Activated CD8-positive, alpha-beta memory T cell treated with anti-CD3 and anti-CD28 coated beads for 36 hours (primary cell): Measurements from ENCODE around the gene XYLT1. TPM values are rescaled to one million over a fixed set of nuclear protein-coding genes. Genes with fewer than 3 reads are reported as not detected.

ENCODE experiments used
- CTCF ChIA-PET: fragments of 350-600 bp; sonication (Branson Sonifier 250); formaldehyde crosslinking; loops from one replicate; lab custom pipeline; 2021; ENCODE audit warnings: antibody characterized with exemption; lab: Charles Lee
- POLR2A ChIA-PET: fragments of 350-600 bp; sonication (Branson Sonifier 250); formaldehyde crosslinking; loops from one replicate; lab custom pipeline; 2021; ENCODE audit warnings: antibody characterized with exemption; lab: Charles Lee
- total RNA-seq, 2 experiments: library from RNA; stranded (reverse); gene quantifications; one replicate each; pipeline ENCODE4 v1.2.3, GENCODE V29; 2021

Gene XYLT1
- total RNA-seq, 2 experiments from 2014 or later: 4.9 to 5.2 TPM

DNA sequence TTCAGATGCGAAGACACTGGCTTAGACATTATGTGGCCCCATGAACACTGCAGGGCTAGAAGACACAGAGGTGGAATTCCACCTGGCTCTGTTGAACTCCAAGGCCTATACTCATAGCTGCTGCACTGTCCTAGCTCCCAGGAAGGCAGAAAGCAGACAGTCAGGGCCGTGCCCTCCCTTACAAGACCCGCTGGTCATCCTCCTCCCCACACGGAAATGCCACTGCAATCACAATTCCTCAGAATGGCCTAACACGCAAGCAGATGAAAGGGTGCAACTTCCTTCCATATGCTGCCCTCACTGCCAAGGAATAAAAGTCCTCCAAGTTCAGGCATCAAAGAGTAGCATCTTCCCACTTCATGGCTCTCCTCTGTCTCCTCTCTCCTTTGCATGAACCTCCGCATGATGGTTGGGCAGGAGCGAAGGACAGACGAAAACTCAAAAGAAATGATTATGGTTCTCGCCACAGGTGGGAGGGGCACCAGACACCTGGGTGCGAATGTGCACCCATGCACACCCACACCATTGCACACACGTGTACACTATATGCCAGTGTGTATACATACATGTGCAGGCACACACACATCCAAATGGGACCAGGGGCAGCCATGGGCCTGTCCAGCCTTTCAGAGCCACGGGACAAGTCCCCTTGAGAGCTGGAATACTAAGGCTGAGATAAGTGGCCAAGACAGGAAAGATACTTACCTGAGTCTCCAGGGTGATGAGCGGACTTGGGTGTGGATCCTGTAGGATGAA is 113.3 kb downstream of the XYLT1 start:
- ChIA-PET CTCF (no interaction called here), POLR2A (no interaction called here)

DNA sequence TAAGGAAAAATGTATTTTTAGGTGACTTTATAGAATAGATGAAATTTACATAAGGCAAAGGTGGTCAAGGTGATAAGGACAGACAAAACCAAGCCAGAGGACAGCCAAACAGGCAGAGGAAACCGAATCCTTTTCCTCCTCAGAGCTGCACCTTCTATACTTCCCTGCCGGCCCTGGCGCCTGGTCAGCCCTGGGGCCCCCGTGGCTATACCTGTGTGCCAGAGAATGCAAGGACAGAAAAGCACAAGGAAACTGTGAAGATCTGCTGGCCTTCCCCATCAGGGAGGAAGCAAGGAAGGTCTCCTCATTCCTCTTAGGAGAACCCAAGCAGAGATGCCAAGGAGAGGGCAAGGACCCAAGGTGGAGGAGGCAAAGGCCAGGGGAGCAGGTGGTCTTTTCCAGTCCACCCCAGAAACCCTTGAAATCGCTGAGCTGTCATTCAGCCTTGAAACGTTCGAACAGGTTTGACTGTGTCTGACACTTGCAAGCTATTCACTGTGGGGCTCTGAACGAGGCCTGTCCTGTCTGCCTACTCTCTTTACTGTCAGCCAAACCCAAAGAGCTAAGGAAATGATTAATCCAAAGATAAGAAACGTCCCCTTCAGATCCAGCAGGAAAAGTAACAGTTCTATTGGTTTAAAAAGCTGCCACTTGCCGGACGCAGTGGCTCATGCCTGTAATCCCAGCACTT is 114.4 kb downstream of the XYLT1 start:
- CTCF ChIA-PET: interaction anchor here (0.7 kb wide), 1 partner anchor 31 kb away, joined by 3 read pairs; no protein-coding TSS in a partner anchor
- POLR2A ChIA-PET: no interaction called here

DNA sequence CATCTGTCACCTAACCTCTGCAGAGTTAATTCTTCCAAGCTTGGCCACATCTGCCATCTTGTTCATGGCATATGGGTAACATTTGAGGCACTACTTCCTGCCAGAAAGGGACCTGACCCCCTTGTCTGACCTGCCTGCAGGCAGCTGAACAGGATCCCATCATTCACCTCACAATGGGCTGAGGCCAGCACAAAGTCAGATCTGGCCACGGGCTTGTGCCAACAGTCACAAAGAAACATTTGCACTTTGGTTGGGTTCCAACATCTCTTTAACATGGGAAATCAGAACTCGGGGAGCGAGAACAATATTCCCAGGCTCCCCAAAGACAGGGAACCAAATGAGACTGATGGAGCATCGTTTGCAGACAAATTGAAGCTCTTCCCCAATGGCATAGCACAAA is 116.1 kb downstream of the XYLT1 start:
- POLR2A ChIA-PET: no interaction called here
- CTCF ChIA-PET: no interaction called here

DNA sequence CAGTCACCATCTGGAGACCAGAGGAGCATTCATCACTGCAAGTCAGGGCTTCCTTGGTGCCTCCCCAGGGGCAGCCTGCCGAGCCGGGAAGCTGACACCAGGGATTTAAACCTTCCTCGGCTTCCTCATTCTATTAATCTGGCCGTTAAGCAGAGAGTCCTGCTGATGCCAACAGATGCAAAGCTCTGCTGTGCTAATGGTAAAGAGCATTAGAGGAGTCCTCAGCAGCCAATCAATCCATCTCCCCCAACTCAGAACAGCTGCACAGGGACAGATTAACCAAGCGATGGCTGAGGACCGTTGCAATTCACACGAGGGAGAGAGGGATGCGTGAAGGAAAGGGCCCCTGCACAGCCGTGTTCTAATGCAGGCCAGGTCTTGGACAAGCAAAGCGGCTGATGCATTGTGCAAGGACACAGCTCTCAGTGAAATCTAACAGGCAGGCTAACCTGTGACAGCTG is 116.6 kb downstream of the XYLT1 start:
- ChIA-PET CTCF (no interaction called here), POLR2A (no interaction called here)

DNA sequence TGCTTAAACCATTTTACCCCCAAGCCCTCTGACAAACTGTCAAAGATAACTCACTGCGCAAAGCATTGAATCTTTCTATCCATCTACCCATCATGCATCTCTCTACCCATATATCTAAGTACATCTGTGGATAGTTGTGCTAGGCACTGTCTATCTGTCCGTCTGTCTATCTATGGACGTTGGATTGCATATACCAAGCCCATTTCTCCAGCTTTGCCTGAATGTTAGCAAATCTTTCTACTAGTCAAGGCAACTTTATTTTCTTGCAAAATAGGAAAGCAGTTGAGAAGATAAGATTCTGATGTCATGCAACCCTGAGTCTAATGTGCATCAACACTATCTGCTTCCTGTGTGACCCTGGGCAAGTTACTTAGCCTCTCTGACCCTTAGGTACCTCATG is 117.2 kb downstream of the XYLT1 start:
- CTCF ChIA-PET: no interaction called here
- POLR2A ChIA-PET: no interaction called here

- POLR2A ChIA-PET: no interaction called here
- CTCF ChIA-PET: no interaction called here
Observed at GRCh38 chr16:17351441-17352035, 119.2 kb downstream of the XYLT1 start.

DNA sequence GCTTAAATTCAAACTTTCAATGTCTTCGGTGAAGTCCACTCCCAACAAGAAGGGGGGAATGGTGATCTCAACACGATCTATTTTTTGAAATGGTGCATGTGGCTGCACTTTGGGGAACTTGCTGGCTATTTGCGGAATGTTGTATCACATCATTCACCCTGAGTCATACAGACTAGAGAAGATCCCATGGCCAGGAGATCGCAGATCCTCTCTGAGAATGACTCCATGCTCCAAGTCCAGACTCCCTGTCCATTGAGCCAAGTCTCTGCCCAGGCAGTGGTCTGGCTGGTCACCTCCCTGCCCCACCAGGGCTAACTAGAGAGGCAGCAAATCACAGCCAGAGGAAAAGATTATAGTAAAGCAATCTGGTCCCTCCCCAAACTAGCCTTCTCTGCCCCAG is 120.6 kb downstream of the XYLT1 start:
- ChIA-PET CTCF (interaction anchor here (1.1 kb wide), 1 partner anchor 10 kb away, joined by 4 read pairs; no protein-coding TSS in a partner anchor), POLR2A (no interaction called here)

GRCh38 chr16:17348826-17349225 is 121.9 kb downstream of the XYLT1 start:
- CTCF ChIA-PET: interaction anchor here (0.8 kb wide), 1 partner anchor 17 kb away, joined by 3 read pairs; no protein-coding TSS in a partner anchor
- POLR2A ChIA-PET: no interaction called here

- ChIA-PET CTCF (interaction anchor here (0.6 to 0.8 kb wide), 2 partner anchors 18 to 1594 kb away, joined by 3 read pairs; no protein-coding TSS in a partner anchor), POLR2A (no interaction called here)
Observed at GRCh38 chr16:17348042-17348783, 122.5 kb downstream of the XYLT1 start.

- ChIA-PET POLR2A (no interaction called here), CTCF (interaction anchor here (0.7 to 0.9 kb wide), 3 partner anchors 12 to 78 kb away, joined by 3 to 4 read pairs (median 3); no protein-coding TSS in a partner anchor)
Observed at GRCh38 chr16:17347624-17348023, 123.1 kb downstream of the XYLT1 start.

DNA sequence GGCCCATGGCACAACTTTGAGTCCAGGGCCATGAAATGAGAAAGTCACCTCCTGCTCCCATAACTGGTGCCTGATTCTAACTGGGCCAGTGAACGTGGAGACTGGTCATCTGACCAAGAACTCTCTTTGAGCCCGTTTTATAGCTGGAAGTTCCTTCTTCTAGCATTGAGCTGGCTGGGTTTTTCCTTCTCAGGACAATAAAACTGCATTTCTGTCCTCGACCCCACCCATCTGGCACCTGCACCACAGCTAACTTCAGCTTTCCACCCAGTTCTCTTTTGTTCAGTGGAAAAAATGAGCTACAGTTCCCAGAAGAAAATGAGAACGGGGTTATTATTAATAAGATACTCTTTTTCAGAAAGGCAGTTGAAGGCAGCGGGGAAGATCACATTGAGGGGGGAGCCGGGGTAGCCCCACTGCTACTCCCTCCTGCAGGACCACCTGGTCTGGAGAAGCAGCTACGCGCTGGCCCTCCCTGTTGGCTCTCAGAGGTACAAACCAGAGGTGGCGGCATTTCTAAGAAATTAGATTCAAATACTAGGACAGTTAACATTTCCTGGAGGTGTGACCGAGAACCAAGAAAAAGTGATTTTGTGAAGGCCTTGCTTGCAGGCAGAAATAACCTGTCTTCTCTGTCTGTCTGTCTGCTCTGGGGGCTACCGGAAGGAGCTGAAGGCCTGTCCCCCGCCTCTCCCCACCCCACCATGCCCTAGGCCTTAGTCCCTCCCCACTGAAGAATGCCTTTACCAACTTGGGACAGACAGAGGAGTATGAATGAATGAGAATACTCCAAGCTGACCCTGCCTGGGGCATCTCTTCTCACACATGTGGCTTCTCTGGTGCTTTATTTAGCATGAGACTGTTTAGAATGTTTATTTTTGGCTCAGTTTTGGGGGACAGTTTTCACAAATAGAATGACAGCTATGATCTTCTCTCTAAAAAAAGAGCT is 123.9 kb downstream of the XYLT1 start:
- CTCF ChIA-PET: interaction anchor here (0.5 to 0.9 kb wide), 4 partner anchors 12 to 1219 kb away, joined by 3 to 4 read pairs (median 3); no protein-coding TSS in a partner anchor
- POLR2A ChIA-PET: interaction anchor here (1.0 kb wide), 1 partner anchor 23 kb away, joined by 4 read pairs; no protein-coding TSS in a partner anchor

DNA sequence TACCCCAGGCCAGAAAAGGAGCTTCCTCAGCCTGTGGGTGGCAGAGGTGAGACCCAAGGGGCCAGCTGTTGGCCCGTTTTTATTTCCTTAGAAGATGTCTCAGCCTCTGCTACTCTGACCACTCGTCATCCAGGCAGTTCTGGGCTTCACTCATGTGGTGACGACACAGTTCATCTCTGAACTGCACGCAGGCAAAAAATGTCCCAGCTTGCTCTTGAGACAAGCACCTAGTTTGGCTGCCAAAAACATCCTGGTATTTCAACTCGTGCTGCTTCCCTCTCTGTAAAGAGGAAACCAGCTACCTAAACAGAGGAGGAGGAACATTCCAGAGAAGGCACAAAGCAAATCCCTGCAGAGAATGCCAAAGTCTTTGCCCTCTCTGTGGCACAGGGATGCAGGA is 125.7 kb downstream of the XYLT1 start:
- ChIA-PET CTCF (interaction anchor here (1.4 kb wide), 1 partner anchor 21 kb away, joined by 5 read pairs; no protein-coding TSS in a partner anchor), POLR2A (no interaction called here)

DNA sequence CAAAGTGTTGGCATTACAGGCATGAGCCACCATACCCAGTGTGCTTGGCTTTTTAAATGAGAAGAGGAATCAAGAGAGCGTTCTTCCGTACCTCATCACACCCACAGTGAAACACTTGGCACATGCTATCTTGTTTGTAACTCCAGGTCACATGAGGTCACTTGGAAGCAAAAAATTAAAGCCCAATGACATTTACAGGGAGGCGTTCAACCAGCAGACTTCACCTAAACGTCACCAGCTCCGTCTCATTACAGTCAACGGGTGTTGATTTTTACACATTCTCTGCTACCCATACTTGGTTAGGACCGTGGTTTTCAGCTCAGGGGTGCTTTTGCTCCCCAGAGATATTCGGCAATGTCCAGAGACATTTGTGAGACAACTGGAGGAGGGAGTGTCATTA is 127.0 kb downstream of the XYLT1 start:
- ChIA-PET POLR2A (no interaction called here), CTCF (interaction anchor here (1.0 kb wide), 1 partner anchor 131 kb away, joined by 3 read pairs; no protein-coding TSS in a partner anchor)

GRCh38 chr16:17343028-17343427 is 127.7 kb downstream of the XYLT1 start:
- ChIA-PET POLR2A (no interaction called here), CTCF (interaction anchor here (1.0 kb wide), 1 partner anchor 132 kb away, joined by 3 read pairs; no protein-coding TSS in a partner anchor)

DNA sequence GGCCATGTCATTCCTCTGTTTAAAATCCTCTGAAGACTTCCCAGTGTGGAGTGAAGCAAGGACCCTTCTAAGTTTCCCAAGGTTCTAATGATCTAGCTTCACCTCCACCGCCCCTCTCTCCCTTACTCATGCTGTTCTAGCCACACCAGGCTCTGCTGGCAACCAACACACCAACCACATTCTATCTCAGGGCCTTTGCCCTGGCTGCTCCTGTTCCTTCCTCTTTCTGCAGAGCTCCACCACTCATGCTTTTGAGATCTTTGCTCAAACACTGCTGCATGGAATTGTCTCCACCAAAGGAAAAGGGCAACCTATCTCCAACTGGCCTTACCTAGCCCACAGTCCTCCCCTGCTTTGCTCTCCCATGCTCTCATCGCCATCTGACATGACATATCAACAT is 128.7 kb downstream of the XYLT1 start:
- ChIA-PET CTCF (no interaction called here), POLR2A (no interaction called here)

DNA sequence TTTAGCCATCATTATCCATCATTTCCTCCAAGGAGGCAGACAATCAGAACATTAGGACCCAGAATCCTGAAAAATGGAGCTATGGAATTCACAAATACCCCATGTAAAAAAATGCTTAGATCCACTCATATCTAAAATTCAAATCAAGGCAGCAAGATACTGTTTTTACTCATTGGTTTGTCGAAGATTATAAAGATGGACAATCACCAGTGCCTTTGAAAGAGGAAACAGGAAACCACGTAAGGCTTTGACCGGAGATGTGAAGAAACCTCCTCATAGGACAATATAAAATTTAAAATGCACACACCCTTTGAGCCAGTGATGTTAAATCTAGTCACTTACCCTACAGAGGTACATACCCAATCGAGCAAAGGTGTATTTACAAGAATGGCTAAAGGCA is 130.0 kb downstream of the XYLT1 start:
- CTCF ChIA-PET: no interaction called here
- POLR2A ChIA-PET: no interaction called here

DNA sequence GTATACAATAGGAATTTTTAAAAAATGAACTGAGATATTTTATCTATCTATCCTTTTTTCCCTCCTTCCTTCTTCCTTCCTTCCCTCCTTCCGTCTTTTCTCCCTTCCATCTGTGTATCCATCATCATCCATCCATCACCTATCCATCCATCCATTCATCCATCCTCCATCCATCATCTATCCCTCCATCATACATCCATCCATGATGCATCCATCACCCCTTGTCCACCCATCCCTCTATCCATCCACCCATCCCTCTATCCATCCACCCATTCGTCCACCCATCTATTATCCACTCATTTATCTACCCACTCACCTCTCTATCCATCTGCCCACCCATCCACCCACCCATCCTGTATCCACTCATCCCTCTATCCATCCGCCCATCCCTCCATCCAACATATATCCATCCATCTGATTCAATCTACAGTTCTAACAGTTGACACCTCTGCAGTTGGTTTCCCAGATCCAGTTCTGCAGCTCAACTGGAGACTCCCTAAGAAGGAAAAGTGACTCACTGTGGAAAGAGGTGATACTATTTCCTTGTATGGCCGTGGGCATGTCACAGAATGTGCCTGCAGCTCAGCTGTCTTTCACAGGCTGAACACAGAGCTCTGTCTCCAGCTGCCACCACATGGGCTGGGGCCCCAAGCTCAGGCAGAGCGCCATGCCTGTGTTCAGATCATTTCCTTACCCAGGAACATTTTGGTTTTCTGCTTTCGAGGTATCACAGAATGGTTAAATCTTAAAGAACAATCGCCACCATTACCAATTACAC is 130.8 kb downstream of the XYLT1 start:
- ChIA-PET POLR2A (no interaction called here), CTCF (no interaction called here)
